GM12878 (cell line): ENCODE data around the gene WDR74. TPM values are rescaled to one million over a fixed set of nuclear protein-coding genes. Genes with fewer than 3 reads are reported as not detected.

ENCODE experiments used
- ATAC-seq: fragments of 200-7000 bp; cut with Tn5 transposase; 3 replicates; pipeline ENCODE4 v1.9.1; 2020; ENCODE audit warnings: mild to moderate bottlenecking, moderate library complexity
- BruUV-seq: library from RNA; stranded (reverse); fragments of 400-500 nt; replicated peaks from 2 replicates; lab custom pipeline; 2021; lab: Mats Ljungman, UMichigan
- CTCF ChIA-PET: fragments of 300-600 bp; sonication (Branson Sonifier 250); formaldehyde crosslinking; extraction: SDS; loops from one replicate; lab custom pipeline; 2021; ENCODE audit warnings: inconsistent platforms; lab: Yijun Ruan, JAX
- POLR2A ChIA-PET: fragments of 350-600 bp; formaldehyde crosslinking; extraction: SDS; loops from one replicate; lab custom pipeline; 2021; ENCODE audit warnings: inconsistent platforms; lab: Charles Lee
- RAD21 ChIA-PET: fragments of 300-600 bp; sonication (Branson Sonifier 250); formaldehyde crosslinking; loops from one replicate; lab custom pipeline; 2023; ENCODE audit warnings: antibody characterized with exemption; ENCODE audit not compliant: unreplicated experiment; lab: Charles Lee
- SMC1A ChIA-PET: fragments of 300-600 bp; sonication (Branson Sonifier 250); formaldehyde crosslinking; loops from one replicate; lab custom pipeline; 2023; ENCODE audit not compliant: unreplicated experiment, uncharacterized antibody; lab: Charles Lee
- DNase-seq: peaks from one replicate; pipeline ENCODE4 v3.0.0-alpha.2; 2011; ENCODE audit warnings: low read depth, low spot score
- FAIRE-seq: peaks from 3 replicates; lab custom pipeline; 2011; peaks lifted over from hg19 to GRCh38; lab: Jason Lieb, UNC
- H2AFZ ChIP-seq: 2 replicates; pipeline ENCODE4 v1.6.0; 2011; ENCODE audit warnings: low read depth, low read length, control low read depth; ENCODE audit not compliant: control insufficient read depth
- H3K27ac ChIP-seq: 2 replicates; pipeline ENCODE4 v1.5.1; 2011; ENCODE audit warnings: control low read depth; ENCODE audit not compliant: control insufficient read depth, insufficient read depth
- H3K27me3 ChIP-seq, 2 experiments: replicated peaks in 1 of 2; 2 replicates each; pipeline versions ENCODE4 v1.6.0 to v1.6.1; 2011; ENCODE audit warnings: low read length in 1 of 2; ENCODE audit not compliant: control insufficient read depth in 2 of 2, insufficient read depth in 2 of 2
- H3K36me3 ChIP-seq, 2 experiments: 2 replicates each; pipeline ENCODE4 v1.5.1; 2011; ENCODE audit warnings: low read length in 1 of 2; ENCODE audit not compliant: control insufficient read depth in 2 of 2, insufficient read depth in 2 of 2
- H3K4me1 ChIP-seq: 2 replicates; pipeline ENCODE4 v1.6.1; 2011; ENCODE audit warnings: mild to moderate bottlenecking, low read length, moderate library complexity, mixed read lengths; ENCODE audit not compliant: control insufficient read depth, insufficient read depth
- H3K4me2 ChIP-seq: 2 replicates; pipeline ENCODE4 v1.6.0; 2011; ENCODE audit warnings: control low read depth; ENCODE audit not compliant: control insufficient read depth, insufficient read depth
- H3K4me3 ChIP-seq: fragments of 200-600 bp; sonication (generic); 2 replicates; pipeline ENCODE4 v1.5.1; 2016
- H3K79me2 ChIP-seq: 2 replicates; pipeline ENCODE4 v1.6.0; 2011; ENCODE audit warnings: low read length; ENCODE audit not compliant: control insufficient read depth, insufficient read depth
- H3K9ac ChIP-seq: 2 replicates; pipeline ENCODE4 v1.8.0; 2011; ENCODE audit warnings: low read length, control low read depth, mixed read lengths; ENCODE audit not compliant: control insufficient read depth, insufficient read depth
- H3K9me3 ChIP-seq: replicated peaks from 3 replicates; pipeline ENCODE4 v1.5.1; 2011; ENCODE audit warnings: mild to moderate bottlenecking, low read length; ENCODE audit not compliant: control insufficient read depth, insufficient read depth
- H4K20me1 ChIP-seq: 2 replicates; pipeline ENCODE4 v1.6.0; 2011; ENCODE audit not compliant: control insufficient read depth, insufficient read depth
- CBX3 ChIP-seq: fragments of 200-600 bp; sonication (generic); IDR thresholded peaks from 2 replicates; pipeline ENCODE4 v1.6.1; 2016; ENCODE audit warnings: low read depth, borderline replicate concordance
- CHD4 ChIP-seq: fragments of 200-600 bp; sonication (generic); IDR thresholded peaks from 2 replicates; pipeline ENCODE4 v1.6.1; 2016; ENCODE audit warnings: mild to moderate bottlenecking
- CREB1 ChIP-seq: IDR thresholded peaks from 2 replicates; pipeline ENCODE4 v1.6.1; 2012; ENCODE audit warnings: low read depth, mild to moderate bottlenecking, inconsistent platforms
- NR2C1 ChIP-seq: fragments of 450-650 bp; IDR thresholded peaks from 2 replicates; pipeline ENCODE4 v1.6.1; 2017; ENCODE audit warnings: antibody characterized with exemption, mild to moderate bottlenecking, moderate library complexity
- RELA ChIP-seq: fragments of 450-650 bp; IDR thresholded peaks from 2 replicates; pipeline ENCODE4 v1.8.0; 2014; ENCODE audit warnings: borderline replicate concordance; ENCODE audit not compliant: partially characterized antibody
- RUNX3 ChIP-seq: IDR thresholded peaks from 2 replicates; pipeline ENCODE4 v1.6.1; 2012; ENCODE audit warnings: low read length, inconsistent platforms
- SMAD1 ChIP-seq: fragments of 450-650 bp; IDR thresholded peaks from 2 replicates; pipeline ENCODE4 v1.6.1; 2018; ENCODE audit warnings: mild to moderate bottlenecking, low read depth; ENCODE audit not compliant: partially characterized antibody
- SMC3 ChIP-seq: IDR thresholded peaks from 2 replicates; pipeline ENCODE4 v1.6.1; 2011; ENCODE audit warnings: low read length, improper control_type of control experiment, borderline replicate concordance
- WRNIP1 ChIP-seq: IDR thresholded peaks from 2 replicates; pipeline ENCODE4 v1.6.1; 2011; ENCODE audit warnings: low read depth, low read length, improper control_type of control experiment, borderline replicate concordance
- YBX1 ChIP-seq: fragments of 450-650 bp; IDR thresholded peaks from 2 replicates; pipeline ENCODE4 v1.6.1; 2016; ENCODE audit warnings: antibody characterized with exemption
- ZNF217 ChIP-seq: fragments of 450-650 bp; IDR thresholded peaks from 2 replicates; pipeline ENCODE4 v1.6.1; 2017; ENCODE audit warnings: antibody characterized with exemption, mild to moderate bottlenecking
- WGBS: methylation state at CpG from one replicate; pipeline ENCODE4 v1.1.6; 2016; ENCODE audit warnings: low lambda C conversion rate; ENCODE audit not compliant: insufficient replicate concordance, insufficient coverage; ENCODE audit errors: missing lambda C conversion rate; 5-methylcytosine and 5-hydroxymethylcytosine counted together
- in situ Hi-C: fragments of 300-500 bp; cut with MboI; formaldehyde crosslinking; loops from 9 replicates; pipeline ENCODE4 v1.14.3; 2018; ENCODE audit warnings: mixed read lengths
- intact Hi-C: fragments of 100-400 bp; cut with micrococcal nuclease; formaldehyde crosslinking; loops from one replicate; pipeline ENCODE4 v1.14.2; 2022; ENCODE audit not compliant: unreplicated experiment
- polyA plus RNA-seq, 11 experiments: library from polyadenylated mRNA; depleted of rRNA in 4 of 11; unstranded in 6 of 11; stranded (reverse) in 5 of 11; fragments of >200 nt; fragmentation: Nextera tagmentation in 4 of 11; fragmentation: Illumina TruSeq in 1 of 11; extraction: Ambion mirVana in 4 of 11; extraction: Trizol in 1 of 11; gene quantifications; 1 replicate in 1 of 11; 2 replicates in 10 of 11; pipeline versions ENCODE4 v1.2.1 to v1.2.3, GENCODE V29; 2011 to 2016; ENCODE audit warnings: inconsistent platforms in 2 of 11, missing spikeins in 2 of 11, low read depth in 1 of 11
- total RNA-seq, 4 experiments: library from RNA; depleted of rRNA in 3 of 4; stranded (reverse); fragments of >200 nt in 3 of 4; fragmentation: Illumina TruSeq in 1 of 4; extraction: Trizol in 1 of 4; gene quantifications; 2 replicates each; pipeline versions ENCODE4 v1.2.1 to v1.2.3, GENCODE V29; 2013 to 2021
- TF ChIP-seq, protein P1 (sequence below): fragments of 450-650 bp; formaldehyde crosslinking; IDR thresholded peaks from 2 replicates; pipeline ENCODE4 v1.4.0; 2022; ENCODE audit warnings: mild to moderate bottlenecking, moderate library complexity
- TF ChIP-seq, protein P2 (sequence below): fragments of 450-650 bp; IDR thresholded peaks from 2 replicates; pipeline ENCODE4 v1.6.1; 2016; ENCODE audit warnings: mild to moderate bottlenecking
- TF ChIP-seq, protein P3 (sequence below): fragments of 450-650 bp; IDR thresholded peaks from 2 replicates; pipeline ENCODE4 v1.6.1; 2017; ENCODE audit warnings: mild to moderate bottlenecking, moderate library complexity

The WDR74 gene
- total and polyA plus RNA-seq, 10 of the 15 experiments (the other 5 are each of a cell fraction or from before 2014, with no cell fraction given): 18.2 to 103 (median 60.7) TPM

- Histone ChIP-seq H3K79me2 (peaks cover 4% of the 10 kb centered on the region), H3K27me3 (no peaks in the 10 kb centered on the region), H3K9ac (no peak overlapping the region), H2AFZ (no peak overlapping the region), H3K4me3 (no peak overlapping the region), H3K36me3 (no peaks in the 10 kb centered on the region), H3K4me1 (peaks cover 7% of the 10 kb centered on the region), H3K27ac (no peak overlapping the region), H4K20me1 (no peaks in the 10 kb centered on the region), H3K4me2 (no peak overlapping the region), H3K9me3 (no peaks in the 10 kb centered on the region)
- in situ Hi-C loops: no loop called here
- ChIA-PET POLR2A (interaction anchor here (0.6 to 4.0 kb wide), 3 partner anchors 10 to 280 kb away, joined by 3 to 66 read pairs (median 3); no protein-coding TSS in a partner anchor), CTCF (interaction anchor here (0.9 to 1.6 kb wide), 3 partner anchors 10 to 13 kb away, joined by 3 to 6 read pairs (median 3); partner anchors contain the start of gene STX5), SMC1A (interaction anchor here (2.3 kb wide), 1 partner anchor 10 kb away, joined by 8 read pairs; no protein-coding TSS in a partner anchor), RAD21 (no interaction called here)
- FAIRE-seq (no peak), ATAC-seq (no peak), DNase-seq (no peak)
- no TSS peak for BruUV-seq
- WGBS: 100% methylated on average over 3 of the region's 3 CpGs
- intact Hi-C loops: no loop called here
- TF ChIP-seq RUNX3 (no peak), NR2C1 (no peak), YBX1 (no peak), CHD4 (no peak), CBX3 (no peak), WRNIP1 (no peak), CREB1 (no peak), SMAD1 (no peak), RELA (no peak), SMC3 (no peak), ZNF217 (no peak)
- TF ChIP-seq, protein P1, sequence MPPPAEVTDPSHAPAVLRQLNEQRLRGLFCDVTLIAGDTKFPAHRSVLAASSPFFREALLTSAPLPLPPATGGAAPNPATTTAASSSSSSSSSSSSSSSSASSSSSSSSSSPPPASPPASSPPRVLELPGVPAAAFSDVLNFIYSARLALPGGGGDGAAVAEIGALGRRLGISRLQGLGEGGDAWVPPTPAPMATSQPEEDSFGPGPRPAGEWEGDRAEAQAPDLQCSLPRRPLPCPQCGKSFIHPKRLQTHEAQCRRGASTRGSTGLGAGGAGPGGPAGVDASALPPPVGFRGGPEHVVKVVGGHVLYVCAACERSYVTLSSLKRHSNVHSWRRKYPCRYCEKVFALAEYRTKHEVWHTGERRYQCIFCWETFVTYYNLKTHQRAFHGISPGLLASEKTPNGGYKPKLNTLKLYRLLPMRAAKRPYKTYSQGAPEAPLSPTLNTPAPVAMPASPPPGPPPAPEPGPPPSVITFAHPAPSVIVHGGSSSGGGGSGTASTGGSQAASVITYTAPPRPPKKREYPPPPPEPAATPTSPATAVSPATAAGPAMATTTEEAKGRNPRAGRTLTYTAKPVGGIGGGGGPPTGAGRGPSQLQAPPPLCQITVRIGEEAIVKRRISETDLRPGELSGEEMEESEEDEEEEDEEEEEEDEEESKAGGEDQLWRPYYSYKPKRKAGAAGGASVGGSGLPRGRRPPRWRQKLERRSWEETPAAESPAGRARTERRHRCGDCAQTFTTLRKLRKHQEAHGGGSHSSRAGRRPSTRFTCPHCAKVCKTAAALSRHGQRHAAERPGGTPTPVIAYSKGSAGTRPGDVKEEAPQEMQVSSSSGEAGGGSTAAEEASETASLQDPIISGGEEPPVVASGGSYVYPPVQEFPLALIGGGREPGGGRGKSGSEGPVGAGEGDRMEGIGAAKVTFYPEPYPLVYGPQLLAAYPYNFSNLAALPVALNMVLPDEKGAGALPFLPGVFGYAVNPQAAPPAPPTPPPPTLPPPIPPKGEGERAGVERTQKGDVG (CRISPR knock-in tag): no peak
- TF ChIP-seq, protein P2, sequence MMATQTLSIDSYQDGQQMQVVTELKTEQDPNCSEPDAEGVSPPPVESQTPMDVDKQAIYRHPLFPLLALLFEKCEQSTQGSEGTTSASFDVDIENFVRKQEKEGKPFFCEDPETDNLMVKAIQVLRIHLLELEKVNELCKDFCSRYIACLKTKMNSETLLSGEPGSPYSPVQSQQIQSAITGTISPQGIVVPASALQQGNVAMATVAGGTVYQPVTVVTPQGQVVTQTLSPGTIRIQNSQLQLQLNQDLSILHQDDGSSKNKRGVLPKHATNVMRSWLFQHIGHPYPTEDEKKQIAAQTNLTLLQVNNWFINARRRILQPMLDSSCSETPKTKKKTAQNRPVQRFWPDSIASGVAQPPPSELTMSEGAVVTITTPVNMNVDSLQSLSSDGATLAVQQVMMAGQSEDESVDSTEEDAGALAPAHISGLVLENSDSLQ: no peak
- TF ChIP-seq, protein P3, sequence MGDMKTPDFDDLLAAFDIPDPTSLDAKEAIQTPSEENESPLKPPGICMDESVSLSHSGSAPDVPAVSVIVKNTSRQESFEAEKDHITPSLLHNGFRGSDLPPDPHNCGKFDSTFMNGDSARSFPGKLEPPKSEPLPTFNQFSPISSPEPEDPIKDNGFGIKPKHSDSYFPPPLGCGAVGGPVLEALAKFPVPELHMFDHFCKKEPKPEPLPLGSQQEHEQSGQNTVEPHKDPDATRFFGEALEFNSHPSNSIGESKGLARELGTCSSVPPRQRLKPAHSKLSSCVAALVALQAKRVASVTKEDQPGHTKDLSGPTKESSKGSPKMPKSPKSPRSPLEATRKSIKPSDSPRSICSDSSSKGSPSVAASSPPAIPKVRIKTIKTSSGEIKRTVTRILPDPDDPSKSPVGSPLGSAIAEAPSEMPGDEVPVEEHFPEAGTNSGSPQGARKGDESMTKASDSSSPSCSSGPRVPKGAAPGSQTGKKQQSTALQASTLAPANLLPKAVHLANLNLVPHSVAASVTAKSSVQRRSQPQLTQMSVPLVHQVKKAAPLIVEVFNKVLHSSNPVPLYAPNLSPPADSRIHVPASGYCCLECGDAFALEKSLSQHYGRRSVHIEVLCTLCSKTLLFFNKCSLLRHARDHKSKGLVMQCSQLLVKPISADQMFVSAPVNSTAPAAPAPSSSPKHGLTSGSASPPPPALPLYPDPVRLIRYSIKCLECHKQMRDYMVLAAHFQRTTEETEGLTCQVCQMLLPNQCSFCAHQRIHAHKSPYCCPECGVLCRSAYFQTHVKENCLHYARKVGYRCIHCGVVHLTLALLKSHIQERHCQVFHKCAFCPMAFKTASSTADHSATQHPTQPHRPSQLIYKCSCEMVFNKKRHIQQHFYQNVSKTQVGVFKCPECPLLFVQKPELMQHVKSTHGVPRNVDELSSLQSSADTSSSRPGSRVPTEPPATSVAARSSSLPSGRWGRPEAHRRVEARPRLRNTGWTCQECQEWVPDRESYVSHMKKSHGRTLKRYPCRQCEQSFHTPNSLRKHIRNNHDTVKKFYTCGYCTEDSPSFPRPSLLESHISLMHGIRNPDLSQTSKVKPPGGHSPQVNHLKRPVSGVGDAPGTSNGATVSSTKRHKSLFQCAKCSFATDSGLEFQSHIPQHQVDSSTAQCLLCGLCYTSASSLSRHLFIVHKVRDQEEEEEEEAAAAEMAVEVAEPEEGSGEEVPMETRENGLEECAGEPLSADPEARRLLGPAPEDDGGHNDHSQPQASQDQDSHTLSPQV: no peak
Measured at GRCh38 chr11:62844154-62844553, 4.8 kb upstream of the WDR74 start.
